ENCODE data around the gene PMM2. TPM values are rescaled to one million over a fixed set of nuclear protein-coding genes. Genes with fewer than 3 reads are reported as not detected.
A peak's percentile ranks its signal among the peaks of the same experiment; 100 is the strongest.

PMM2 gene
- total and polyA plus RNA-seq, 5 donors from 2014 or later = 20.1 to 33.9 (median 20.4) TPM

- H3K4me3 ChIP-seq (ENCODE audit: low read depth, low read length) = no peak overlapping the region
- no peaks in the 10 kb centered on the region for H3K9me3 ChIP-seq (ENCODE audit: control insufficient read depth in 2 of 2, low read length in 2 of 2)
- peaks cover 10% of the 10 kb centered on the region for H3K36me3 Mint-ChIP-seq
- H3K4me1 ChIP-seq (ENCODE audit: control insufficient read depth, insufficient read depth, low read length, poor library complexity, severe bottlenecking) = peaks cover 16% of the 10 kb centered on the region
- no peak for DNase-seq
- H3K36me3 ChIP-seq (ENCODE audit: control insufficient read depth, insufficient read depth, low read length) = peaks cover 24% of the 10 kb centered on the region
- no peak overlapping the region for H3K27ac ChIP-seq (ENCODE audit: insufficient read depth, low read length, poor library complexity, severe bottlenecking)
- H3K4me3 Mint-ChIP-seq = peak overlapping the region in 1 of 4 donors; percentile 15
- ATAC-seq (ENCODE audit: low read depth in 2 of 2) = no peak
- H3K4me1 Mint-ChIP-seq = peaks cover 0 to 46% (median 28%) of the 10 kb centered on the region in 4 donors
- no peaks in the 10 kb centered on the region for H3K9me3 Mint-ChIP-seq
- no peaks in the 10 kb centered on the region for H3K27me3 ChIP-seq (ENCODE audit: control insufficient read depth, insufficient read depth, low read length)
- peak overlapping the region in 2 of 3 donors; percentile 23 to 69 for H3K27ac Mint-ChIP-seq
- no peaks in the 10 kb centered on the region for H3K27me3 Mint-ChIP-seq
Observed at GRCh38 chr16:8861563-8862308, 64.1 kb downstream of the PMM2 start.

DNA sequence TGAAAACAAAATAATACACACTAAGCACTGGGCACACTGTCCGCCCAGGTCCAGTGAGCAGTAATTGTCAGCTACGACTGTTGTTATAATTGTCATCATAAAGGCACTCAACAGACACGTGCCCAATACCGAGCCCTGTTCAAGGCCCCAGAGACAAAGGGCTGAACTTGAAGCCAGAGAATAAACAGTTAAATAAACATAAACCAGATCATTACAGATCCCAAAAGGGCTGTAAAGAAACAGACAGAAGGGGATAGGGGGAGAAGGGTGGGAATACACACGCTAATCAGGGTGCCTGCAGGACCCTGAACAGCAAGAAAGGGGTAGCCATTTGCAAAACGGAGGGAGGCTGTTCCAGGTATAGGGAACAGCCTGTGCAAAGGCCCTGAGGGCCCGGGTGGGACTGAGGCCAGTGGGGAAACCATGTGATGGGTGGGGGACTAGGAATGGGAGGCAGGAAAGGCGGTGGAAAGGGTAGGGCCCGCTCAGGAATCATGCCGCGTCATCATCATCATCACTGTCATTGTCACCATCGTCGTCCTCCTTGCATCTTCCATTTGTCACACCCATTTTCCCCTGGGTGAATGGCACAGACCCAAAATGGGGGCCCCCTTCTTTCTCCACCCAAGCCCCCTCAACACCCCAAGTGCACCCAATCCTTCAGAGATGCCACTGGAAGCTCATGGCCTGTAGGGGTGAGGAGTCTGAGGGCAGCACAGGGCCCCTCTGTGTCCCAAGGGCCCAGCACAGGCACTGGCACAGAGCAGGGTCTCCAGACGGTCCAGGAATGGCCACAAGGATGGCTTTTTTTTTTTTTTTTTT, 64.9 kb downstream of the PMM2 start:
- peak overlapping the region in 2 of 3 donors; percentile 23 to 62 for H3K27ac Mint-ChIP-seq
- peak overlapping the region in 2 of 4 donors; percentile 32 to 46 for H3K4me3 Mint-ChIP-seq
- no peaks in the 10 kb centered on the region for H3K9me3 Mint-ChIP-seq
- peaks cover 0 to 51% (median 33%) of the 10 kb centered on the region in 4 donors for H3K4me1 Mint-ChIP-seq
- Histone ChIP-seq H3K9me3 (ENCODE audit: control insufficient read depth in 2 of 2, low read length in 2 of 2) (no peaks in the 10 kb centered on the region), H3K27me3 (ENCODE audit: control insufficient read depth, insufficient read depth, low read length) (no peaks in the 10 kb centered on the region), H3K4me3 (ENCODE audit: low read depth, low read length) (no peak overlapping the region), H3K36me3 (ENCODE audit: control insufficient read depth, insufficient read depth, low read length) (peaks cover 23% of the 10 kb centered on the region), H3K4me1 (ENCODE audit: control insufficient read depth, insufficient read depth, low read length, poor library complexity, severe bottlenecking) (peaks cover 24% of the 10 kb centered on the region), H3K27ac (ENCODE audit: insufficient read depth, low read length, poor library complexity, severe bottlenecking) (no peak overlapping the region)
- peaks cover 7% of the 10 kb centered on the region for H3K36me3 Mint-ChIP-seq
- DNase-seq = no peak
- ATAC-seq (ENCODE audit: low read depth in 2 of 2) = no peak
- H3K27me3 Mint-ChIP-seq = no peaks in the 10 kb centered on the region

GRCh38 chr16:8863594-8864424, 66.2 kb downstream of the PMM2 start:
- Mint-ChIP-seq H3K9me3 (no peaks in the 10 kb centered on the region), H3K36me3 (peaks cover 3% of the 10 kb centered on the region), H3K27ac (peak overlapping the region; percentile 52 to 93 (median 79)), H3K27me3 (no peaks in the 10 kb centered on the region), H3K4me1 (peaks cover 0 to 54% (median 37%) of the 10 kb centered on the region in 4 donors), H3K4me3 (peak overlapping the region in 3 of 4 donors; percentile 52 to 86 (median 63))
- H3K27ac ChIP-seq (ENCODE audit: insufficient read depth, low read length, poor library complexity, severe bottlenecking) = peak overlapping the region; percentile 33
- ATAC-seq (ENCODE audit: low read depth in 2 of 2) = no peak
- peaks cover 13% of the 10 kb centered on the region for H3K36me3 ChIP-seq (ENCODE audit: control insufficient read depth, insufficient read depth, low read length)
- H3K9me3 ChIP-seq (ENCODE audit: control insufficient read depth in 2 of 2, low read length in 2 of 2) = no peaks in the 10 kb centered on the region
- no peak overlapping the region for H3K4me3 ChIP-seq (ENCODE audit: low read depth, low read length)
- no peak for DNase-seq
- H3K4me1 ChIP-seq (ENCODE audit: control insufficient read depth, insufficient read depth, low read length, poor library complexity, severe bottlenecking) = peaks cover 29% of the 10 kb centered on the region
- H3K27me3 ChIP-seq (ENCODE audit: control insufficient read depth, insufficient read depth, low read length) = no peaks in the 10 kb centered on the region

GRCh38 chr16:8864480-8865110, 67.0 kb downstream of the PMM2 start:
- Mint-ChIP-seq H3K9me3 (no peaks in the 10 kb centered on the region), H3K4me3 (peak overlapping the region; percentile 44 to 86 (median 67)), H3K27ac (peak overlapping the region; percentile 76 to 93 (median 79)), H3K4me1 (peaks cover 0 to 59% (median 40%) of the 10 kb centered on the region in 4 donors), H3K36me3 (peaks cover 3% of the 10 kb centered on the region), H3K27me3 (no peaks in the 10 kb centered on the region)
- H3K4me3 ChIP-seq (ENCODE audit: low read depth, low read length) = no peak overlapping the region
- no peaks in the 10 kb centered on the region for H3K9me3 ChIP-seq (ENCODE audit: control insufficient read depth in 2 of 2, low read length in 2 of 2)
- H3K36me3 ChIP-seq (ENCODE audit: control insufficient read depth, insufficient read depth, low read length) = peaks cover 6% of the 10 kb centered on the region
- peaks cover 34% of the 10 kb centered on the region for H3K4me1 ChIP-seq (ENCODE audit: control insufficient read depth, insufficient read depth, low read length, poor library complexity, severe bottlenecking)
- H3K27ac ChIP-seq (ENCODE audit: insufficient read depth, low read length, poor library complexity, severe bottlenecking) = no peak overlapping the region
- H3K27me3 ChIP-seq (ENCODE audit: control insufficient read depth, insufficient read depth, low read length) = no peaks in the 10 kb centered on the region
- no peak for DNase-seq
- ATAC-seq (ENCODE audit: low read depth in 2 of 2) = no peak

GRCh38 chr16:8865145-8865882, 67.7 kb downstream of the PMM2 start:
- H3K27ac Mint-ChIP-seq = peak overlapping the region; percentile 60 to 83 (median 76)
- peaks cover 0 to 61% (median 40%) of the 10 kb centered on the region in 4 donors for H3K4me1 Mint-ChIP-seq
- H3K4me3 Mint-ChIP-seq = peak overlapping the region; percentile 70 to 86 (median 78)
- Histone ChIP-seq H3K27ac (ENCODE audit: insufficient read depth, low read length, poor library complexity, severe bottlenecking) (no peak overlapping the region), H3K4me3 (ENCODE audit: low read depth, low read length) (no peak overlapping the region), H3K9me3 (ENCODE audit: control insufficient read depth in 2 of 2, low read length in 2 of 2) (no peaks in the 10 kb centered on the region), H3K4me1 (ENCODE audit: control insufficient read depth, insufficient read depth, low read length, poor library complexity, severe bottlenecking) (peaks cover 36% of the 10 kb centered on the region), H3K36me3 (ENCODE audit: control insufficient read depth, insufficient read depth, low read length) (peaks cover under 1% of the 10 kb centered on the region), H3K27me3 (ENCODE audit: control insufficient read depth, insufficient read depth, low read length) (no peaks in the 10 kb centered on the region)
- ATAC-seq (ENCODE audit: low read depth in 2 of 2) (no peak), DNase-seq (no peak)
- H3K27me3 Mint-ChIP-seq = no peaks in the 10 kb centered on the region
- H3K9me3 Mint-ChIP-seq = no peaks in the 10 kb centered on the region
- peaks cover 3% of the 10 kb centered on the region for H3K36me3 Mint-ChIP-seq

DNA sequence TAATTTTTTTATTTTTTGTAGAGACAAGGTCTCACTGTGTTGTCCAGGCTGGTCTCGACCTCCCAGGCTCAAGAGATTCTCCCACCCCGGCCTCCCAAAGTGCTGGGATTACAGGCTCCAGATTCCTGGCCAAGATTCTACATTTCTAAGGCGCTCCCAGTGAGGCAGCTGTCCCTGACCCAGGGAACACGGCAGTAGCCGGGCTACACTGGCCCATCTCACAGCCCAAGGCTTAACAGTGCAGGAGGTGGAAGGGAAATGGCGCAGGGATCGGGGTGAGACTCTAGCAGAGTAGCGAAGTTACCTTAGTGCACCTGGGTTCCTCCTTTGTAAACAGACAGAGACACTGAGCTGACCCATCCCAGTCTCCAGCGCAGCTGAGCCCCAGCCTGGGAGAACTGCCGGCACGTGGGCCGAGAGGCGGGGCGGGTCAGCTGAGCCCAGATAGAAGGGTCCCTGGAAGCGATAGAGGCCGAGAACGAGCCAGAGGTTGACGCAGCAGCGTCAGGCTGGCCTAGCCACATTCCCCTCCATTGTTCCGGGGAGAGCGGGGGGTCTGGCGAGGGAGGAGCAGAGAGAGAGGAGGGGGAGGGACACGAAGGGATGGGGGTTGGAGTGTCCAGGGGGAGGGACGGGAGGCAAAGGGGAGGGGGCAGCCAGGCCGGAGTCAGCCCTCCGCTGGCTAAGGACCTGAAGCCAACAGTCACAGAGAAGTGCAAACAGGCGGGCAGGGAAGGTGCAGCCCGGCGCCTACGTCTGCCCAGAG, 68.7 kb downstream of the PMM2 start:
- Histone ChIP-seq H3K4me1 (ENCODE audit: control insufficient read depth, insufficient read depth, low read length, poor library complexity, severe bottlenecking) (peaks cover 42% of the 10 kb centered on the region), H3K4me3 (ENCODE audit: low read depth, low read length) (no peak overlapping the region), H3K27ac (ENCODE audit: insufficient read depth, low read length, poor library complexity, severe bottlenecking) (peak overlapping the region; percentile 72), H3K27me3 (ENCODE audit: control insufficient read depth, insufficient read depth, low read length) (no peaks in the 10 kb centered on the region), H3K9me3 (ENCODE audit: control insufficient read depth in 2 of 2, low read length in 2 of 2) (no peaks in the 10 kb centered on the region), H3K36me3 (ENCODE audit: control insufficient read depth, insufficient read depth, low read length) (no peaks in the 10 kb centered on the region)
- no peaks in the 10 kb centered on the region for H3K9me3 Mint-ChIP-seq
- DNase-seq (no peak), ATAC-seq (ENCODE audit: low read depth in 2 of 2) (no peak)
- peak overlapping the region; percentile 49 to 91 (median 60) for H3K27ac Mint-ChIP-seq
- peak overlapping the region; percentile 82 to 95 (median 86) for H3K4me3 Mint-ChIP-seq
- H3K36me3 Mint-ChIP-seq = peaks cover 3% of the 10 kb centered on the region
- no peaks in the 10 kb centered on the region for H3K27me3 Mint-ChIP-seq
- peaks cover 0 to 66% (median 48%) of the 10 kb centered on the region in 4 donors for H3K4me1 Mint-ChIP-seq

All from CD4-positive, CD25-positive, alpha-beta regulatory T cell (primary cell).